Measurements from ENCODE around the gene SLC44A3. TPM values are rescaled to one million over a fixed set of nuclear protein-coding genes. Genes with fewer than 3 reads are reported as not detected.

The SLC44A3 gene
- total and polyA plus RNA-seq, 2 of the 8 experiments (the other 6 are each of a cell fraction or from before 2014, with no cell fraction given): 4.2 to 5.0 TPM

- TF ChIP-seq HDAC6 (IDR thresholded peaks at IDR 0.05; ENCODE audit: low read depth, low read length): no peak
Observed at GRCh38 chr1:94898491-94899385, 78.6 kb downstream of the SLC44A3 start (continued).

Data from H1 (cell line).